Peyer's patch (tissue), 4 donors: ENCODE measurements around the gene OPRPN.

Source experiments
- CTCF ChIP-seq, 6 experiments: fragments of 450-650 bp in 4 of 6; fragments of 200-600 bp in 2 of 6; sonication (generic) in 1 of 6; IDR thresholded peaks; one replicate each; pipeline ENCODE4 v1.5.1; 2017 to 2019; ENCODE audit warnings: antibody characterized with exemption in 6 of 6, mild to moderate bottlenecking in 3 of 6, moderate library complexity in 1 of 6
- POLR2A ChIP-seq, 2 donors: fragments of 450-650 bp; IDR thresholded peaks; one replicate each; pipeline ENCODE4 v1.5.1; 2017; ENCODE audit warnings: antibody characterized with exemption in 2 of 2, mild to moderate bottlenecking in 2 of 2, moderate library complexity in 2 of 2

DNA sequence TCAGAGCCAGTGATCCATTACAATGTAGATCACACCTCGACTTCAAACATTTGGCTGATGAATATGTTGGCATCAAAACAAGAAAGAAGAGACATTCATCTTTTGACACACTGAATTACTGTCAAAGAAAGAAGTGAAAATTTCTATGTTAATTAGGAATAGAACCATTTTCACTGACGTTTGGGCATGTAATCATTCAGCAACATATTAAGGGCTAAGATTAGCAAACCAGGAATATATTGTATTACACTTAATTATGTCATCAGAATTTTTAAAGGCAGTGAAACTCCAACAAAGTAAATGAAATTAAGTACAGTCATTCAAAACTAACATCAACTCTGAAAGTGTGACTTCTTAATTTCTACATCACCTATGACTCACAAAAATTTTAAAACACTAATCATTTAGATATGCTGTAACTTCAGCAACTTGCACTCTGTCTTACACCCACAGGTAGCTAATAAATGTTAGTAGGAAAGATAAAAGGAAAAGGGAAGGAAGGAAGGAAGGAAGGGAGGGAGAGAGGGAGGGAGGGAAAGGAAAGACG, 38.6 kb upstream of the OPRPN start:
- no peak for TF ChIP-seq POLR2A (IDR thresholded peaks at IDR 0.05)
- TF ChIP-seq CTCF (IDR thresholded peaks at IDR 0.05) = no peak
